ELR (cell line): ENCODE data around the gene SLC30A3.
A peak's percentile ranks its signal among the peaks of the same experiment; 100 is the strongest.

Source experiments
- DNase-seq: peaks from one replicate; pipeline ENCODE4 v3.0.0-alpha.2; 2015; ENCODE audit warnings: low read depth

The SLC30A3 gene

DNA sequence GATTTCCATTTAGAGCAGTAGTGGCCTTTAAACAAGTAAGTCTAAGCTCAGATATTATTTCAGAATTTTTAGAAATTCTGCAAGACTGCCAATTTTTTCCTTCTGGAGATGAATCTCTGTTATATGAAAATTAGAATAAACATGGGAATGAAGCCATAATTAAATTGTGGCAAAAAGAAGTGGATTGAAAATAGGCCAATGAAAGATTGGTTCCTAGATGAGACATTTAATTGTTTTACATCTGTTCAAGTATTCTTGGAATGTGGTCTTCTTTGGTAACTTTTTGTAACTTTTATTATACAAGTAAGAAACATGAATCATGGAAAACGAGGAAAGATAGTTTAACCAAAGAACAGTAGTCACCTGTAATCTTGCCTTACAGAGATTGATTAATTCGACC, 35.3 kb downstream of the SLC30A3 start:
- DNase-seq, result no peak

- no peak for DNase-seq
Observed at GRCh38 chr2:27225526-27225925, 37.3 kb downstream of the SLC30A3 start.

- DNase-seq, result no peak
Observed at GRCh38 chr2:27223416-27223815, 39.4 kb downstream of the SLC30A3 start.

- DNase-seq, result no peak
Observed at GRCh38 chr2:27222407-27222806, 40.4 kb downstream of the SLC30A3 start.

- no peak for DNase-seq
Observed at GRCh38 chr2:27221166-27221565, 41.7 kb downstream of the SLC30A3 start.

DNA sequence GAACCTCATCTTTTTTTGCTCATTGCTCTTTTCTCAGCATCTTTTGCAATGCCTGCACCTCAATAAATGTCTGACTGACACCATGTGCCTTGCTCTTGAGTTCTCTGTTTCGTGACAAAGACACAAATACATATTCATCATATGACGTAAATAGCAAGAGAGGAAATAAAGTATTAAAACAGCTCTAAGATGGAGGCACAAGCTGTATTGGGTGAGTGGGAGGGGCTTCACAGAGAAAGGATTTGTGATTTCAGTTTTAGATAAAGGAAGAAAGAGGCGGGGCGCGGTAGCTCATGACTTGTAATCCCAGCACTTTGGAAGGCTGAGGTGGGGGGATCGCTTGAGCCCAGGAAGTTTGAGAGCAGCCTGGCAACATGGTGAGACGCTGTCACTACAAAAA, 42.8 kb downstream of the SLC30A3 start:
- no peak for DNase-seq

DNA sequence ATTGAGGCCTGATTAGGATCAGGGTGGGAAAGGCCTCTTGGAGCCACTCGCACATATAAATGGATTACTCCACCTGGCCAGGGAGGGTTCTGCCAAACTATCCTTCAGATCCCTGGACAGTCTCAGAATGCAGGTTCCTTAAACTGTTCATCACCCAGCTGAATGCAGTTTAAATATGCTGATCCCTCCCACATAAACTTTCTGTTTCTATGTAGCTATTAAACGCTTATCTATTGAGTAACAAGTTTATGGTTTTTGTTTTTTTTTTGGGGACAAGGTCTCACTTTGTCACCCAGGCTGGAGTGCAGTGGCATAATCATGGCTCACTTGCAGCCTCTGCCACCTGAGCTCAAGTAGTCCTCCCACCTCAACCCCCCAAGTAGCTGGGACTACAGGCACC, 43.8 kb downstream of the SLC30A3 start:
- DNase-seq, result no peak

GRCh38 chr2:27218614-27219013, 44.2 kb downstream of the SLC30A3 start:
- no peak for DNase-seq

DNA sequence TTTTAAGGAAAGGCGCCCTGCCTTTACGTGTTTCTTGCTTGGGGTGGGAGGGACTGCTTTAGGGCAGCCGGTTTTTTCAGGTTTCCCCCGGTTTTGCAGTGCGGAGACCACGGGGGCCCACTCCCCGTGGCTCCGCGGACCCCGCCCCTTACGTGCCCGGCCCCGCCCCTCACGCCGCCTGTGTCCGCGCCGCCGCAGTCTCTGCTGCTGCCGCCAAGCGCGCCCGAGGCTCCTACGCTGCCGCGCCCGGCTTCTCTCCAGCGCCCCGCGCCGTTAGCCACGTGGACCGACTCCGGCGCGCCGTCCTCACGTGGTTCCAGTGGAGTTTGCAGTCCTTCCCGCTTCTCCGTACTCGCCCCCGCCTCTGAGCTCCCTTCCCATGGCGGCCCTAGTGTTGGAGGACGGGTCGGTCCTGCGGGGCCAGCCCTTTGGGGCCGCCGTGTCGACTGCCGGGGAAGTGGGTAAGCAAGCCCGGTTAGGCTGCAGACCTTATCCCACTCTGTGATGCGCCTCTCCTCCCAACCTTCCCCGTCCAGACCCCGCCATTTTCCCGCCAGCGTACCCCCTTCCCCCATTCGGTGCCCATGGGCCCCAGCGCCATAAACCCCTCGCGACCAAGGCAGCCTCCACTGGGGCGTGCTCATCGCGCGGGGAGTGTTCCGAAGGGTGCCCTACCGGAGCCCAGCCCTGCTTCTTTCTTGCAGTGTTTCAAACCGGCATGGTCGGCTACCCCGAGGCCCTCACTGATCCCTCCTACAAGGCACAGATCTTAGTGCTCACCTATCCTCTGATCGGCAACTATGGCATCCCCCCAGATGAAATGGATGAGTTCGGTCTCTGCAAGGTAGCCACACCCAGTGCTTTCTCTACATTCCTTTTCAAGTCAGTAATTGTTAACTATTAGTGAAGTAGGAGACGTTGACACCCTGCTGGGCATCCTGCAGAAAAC, 45.4 kb downstream of the SLC30A3 start, which contains the start of gene CAD:
Gene CAD (plus strand): TSS at position 197 of the 949 bp plus-strand sequence. CDS start 183 bp downstream, at position 380.
- DNase-seq, result peak; percentile 89

GRCh38 chr2:27216416-27217137, 46.3 kb downstream of the SLC30A3 start:
- DNase-seq, result no peak

DNA sequence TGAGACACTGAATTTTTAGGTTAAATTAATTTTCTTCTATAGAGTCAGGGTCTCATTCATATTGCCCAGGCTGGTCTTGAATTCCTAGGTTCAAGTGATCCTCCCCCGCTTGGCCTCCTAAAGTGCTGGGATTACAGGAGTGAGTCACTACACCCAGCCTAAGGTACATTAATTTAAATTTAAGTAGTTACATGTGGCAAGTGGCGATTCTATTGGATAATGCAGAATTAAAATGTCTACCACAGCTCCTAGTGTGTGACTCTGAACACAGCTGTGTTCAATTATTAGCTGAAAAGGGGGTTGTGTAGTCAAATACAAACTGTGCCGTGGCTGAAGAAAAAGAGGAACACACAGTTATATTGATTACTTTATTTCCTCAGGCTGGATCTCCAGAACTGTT, 47.9 kb downstream of the SLC30A3 start:
- DNase-seq, result no peak

DNA sequence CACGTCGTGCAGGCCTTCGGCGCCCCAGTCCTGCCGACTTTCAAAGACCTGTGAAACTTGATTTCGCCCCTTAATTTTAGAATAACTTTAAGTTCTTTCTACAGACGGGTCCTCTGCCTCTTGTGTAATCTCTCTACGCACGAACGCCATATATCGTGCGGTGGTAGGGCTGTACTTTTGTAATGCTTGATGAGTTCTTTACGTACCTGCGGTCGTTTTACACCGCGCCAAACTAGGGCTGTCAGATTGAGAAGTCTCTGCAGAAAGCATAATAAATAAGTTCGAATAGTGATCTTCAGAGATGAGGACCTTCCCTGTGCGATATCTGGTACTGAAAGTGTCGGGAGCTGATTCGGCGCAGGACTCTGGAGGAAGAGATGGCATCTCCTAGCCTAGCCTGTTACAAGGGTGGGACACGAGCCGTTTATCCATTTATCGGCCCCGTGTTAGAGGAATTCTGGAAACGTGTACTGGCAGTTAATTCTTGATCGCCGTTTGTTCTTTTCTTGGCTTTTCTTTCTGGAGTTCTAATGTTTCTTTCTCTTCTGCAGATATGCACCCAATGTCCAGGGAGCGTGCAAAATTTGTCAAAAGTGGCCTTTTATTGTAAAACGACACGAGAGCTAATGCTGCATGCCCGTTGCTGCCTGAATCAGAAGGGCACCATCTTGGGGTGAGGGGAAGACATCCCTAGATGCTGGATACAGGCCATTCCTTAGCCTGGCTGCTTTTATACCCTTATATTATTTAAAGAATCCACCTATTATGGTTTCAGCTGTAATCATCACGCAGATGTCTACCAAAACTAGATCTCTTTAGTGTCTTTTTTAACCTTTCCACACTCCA, 50.0 kb downstream of the SLC30A3 start:
- peak; percentile 20 for DNase-seq

GRCh38 chr2:27211943-27212625, 50.8 kb downstream of the SLC30A3 start, which contains the start of the genes ATRAID and SLC5A6:
ATRAID (plus strand) TSS chr2:27212041; CDS start chr2:27212369, 328 bp downstream.
SLC5A6 (minus strand) TSS chr2:27212268; CDS start chr2:27207650, 4,618 bp downstream.
- DNase-seq, result peak; percentile 90

GRCh38 chr2:27211241-27211942, 51.5 kb downstream of the SLC30A3 start:
- no peak for DNase-seq

DNA sequence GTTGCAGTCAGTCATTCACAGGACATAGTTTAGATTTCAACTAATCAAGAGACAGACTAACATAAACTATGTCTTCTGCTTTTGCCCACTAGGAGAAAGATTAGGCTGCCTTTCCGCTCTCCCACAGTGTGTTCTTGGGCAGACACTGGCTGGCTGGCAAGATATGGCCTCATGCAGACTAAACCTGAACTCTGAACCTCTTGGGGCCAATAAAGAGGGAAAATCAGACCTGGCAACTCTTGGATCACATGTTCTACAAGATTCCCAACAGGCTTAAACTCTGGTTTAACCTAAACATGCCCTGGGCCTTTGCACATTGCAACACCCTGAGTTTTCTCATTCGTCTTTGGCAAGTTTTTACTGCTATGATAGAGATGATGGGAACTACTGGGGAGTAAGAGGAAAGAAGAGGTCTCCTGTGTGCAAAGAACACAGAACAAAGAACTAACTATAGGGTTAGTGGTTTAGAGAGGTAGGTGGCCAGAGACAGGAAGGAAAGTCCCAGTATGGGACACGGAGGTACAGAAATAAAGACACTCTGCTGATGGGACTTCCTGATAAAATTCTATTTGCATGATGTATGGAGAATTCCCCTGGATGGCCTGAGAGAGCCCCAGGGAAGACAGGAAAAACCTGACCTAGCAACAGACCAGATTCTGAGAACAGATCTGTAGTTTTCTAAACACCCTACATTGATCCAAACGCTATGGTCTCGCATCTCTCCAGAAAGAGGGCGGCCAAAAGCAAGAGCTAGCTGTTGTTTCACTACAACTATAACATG, 53.0 kb downstream of the SLC30A3 start:
- no peak for DNase-seq

DNA sequence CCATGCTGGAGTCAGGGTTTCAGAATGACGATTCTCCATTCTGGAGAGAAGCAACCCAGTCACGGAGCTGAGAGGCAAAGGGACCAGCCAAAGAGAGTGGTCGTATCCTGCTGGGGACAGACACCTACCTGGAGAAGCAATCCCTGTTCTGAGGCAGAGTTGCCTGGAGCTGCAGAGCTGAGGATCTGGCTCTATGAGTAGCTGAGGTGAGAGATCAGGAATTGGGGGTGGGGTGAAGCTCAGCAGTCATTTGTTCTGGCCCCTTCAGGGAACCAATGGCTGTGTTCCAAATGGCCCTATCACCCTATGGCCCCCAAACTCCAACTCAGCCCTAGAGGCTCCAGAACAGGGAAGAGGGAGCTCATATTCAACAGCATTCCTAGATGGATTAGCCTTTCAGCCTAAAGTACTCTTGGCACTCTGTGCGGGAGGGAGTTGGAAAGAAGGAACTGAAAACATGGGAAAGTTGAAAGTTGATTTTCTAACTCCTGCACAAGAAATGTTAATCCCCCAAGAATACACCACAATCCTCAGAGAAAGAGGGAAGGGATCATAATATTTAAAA, 54.3 kb downstream of the SLC30A3 start:
- no peak for DNase-seq

- DNase-seq, result no peak
Observed at GRCh38 chr2:27206346-27206745, 56.5 kb downstream of the SLC30A3 start.

DNA sequence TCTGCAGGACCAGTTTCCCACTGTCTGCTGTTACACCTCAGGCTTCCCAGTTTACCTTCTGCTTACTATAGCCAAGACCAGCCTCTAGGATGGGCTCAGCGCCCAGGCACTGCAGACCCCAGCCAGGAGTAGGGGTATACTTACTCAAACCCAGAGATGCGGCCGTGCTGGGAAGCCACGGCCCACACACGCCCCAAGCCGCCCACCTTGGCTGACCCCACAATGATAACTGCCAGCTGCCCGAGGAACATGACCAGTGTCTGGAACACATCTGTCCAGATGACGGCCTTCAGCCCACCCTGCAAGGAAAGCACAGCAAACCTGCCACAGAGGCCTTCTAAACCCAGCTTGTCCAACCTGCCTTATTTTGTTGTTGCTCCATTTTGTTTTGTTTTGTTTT, 57.6 kb downstream of the SLC30A3 start:
- no peak for DNase-seq

GRCh38 chr2:27204566-27204965, 58.3 kb downstream of the SLC30A3 start:
- DNase-seq, result no peak

DNA sequence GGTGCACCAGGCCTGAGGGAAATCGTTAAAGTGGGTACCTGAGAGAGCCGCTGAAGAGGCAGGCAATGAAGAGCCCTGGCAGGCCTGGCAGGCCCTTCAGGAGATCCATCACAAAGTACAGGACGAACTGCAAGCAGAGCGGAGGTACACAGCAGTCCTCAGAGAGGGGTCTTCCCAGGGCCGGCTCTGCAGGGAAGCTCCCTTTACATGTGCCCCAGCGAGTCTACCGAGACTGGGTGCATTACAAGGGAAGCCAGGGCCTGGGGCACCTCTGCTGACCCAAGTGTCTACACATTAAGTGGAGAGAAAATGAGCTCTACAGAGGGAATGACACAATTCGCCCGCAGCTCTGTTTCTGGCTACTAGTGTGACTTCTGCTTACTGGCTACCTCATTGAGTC, 59.1 kb downstream of the SLC30A3 start:
- DNase-seq, result no peak
